ENCODE measurements around the gene ABHD10.

Gene ABHD10

DNA sequence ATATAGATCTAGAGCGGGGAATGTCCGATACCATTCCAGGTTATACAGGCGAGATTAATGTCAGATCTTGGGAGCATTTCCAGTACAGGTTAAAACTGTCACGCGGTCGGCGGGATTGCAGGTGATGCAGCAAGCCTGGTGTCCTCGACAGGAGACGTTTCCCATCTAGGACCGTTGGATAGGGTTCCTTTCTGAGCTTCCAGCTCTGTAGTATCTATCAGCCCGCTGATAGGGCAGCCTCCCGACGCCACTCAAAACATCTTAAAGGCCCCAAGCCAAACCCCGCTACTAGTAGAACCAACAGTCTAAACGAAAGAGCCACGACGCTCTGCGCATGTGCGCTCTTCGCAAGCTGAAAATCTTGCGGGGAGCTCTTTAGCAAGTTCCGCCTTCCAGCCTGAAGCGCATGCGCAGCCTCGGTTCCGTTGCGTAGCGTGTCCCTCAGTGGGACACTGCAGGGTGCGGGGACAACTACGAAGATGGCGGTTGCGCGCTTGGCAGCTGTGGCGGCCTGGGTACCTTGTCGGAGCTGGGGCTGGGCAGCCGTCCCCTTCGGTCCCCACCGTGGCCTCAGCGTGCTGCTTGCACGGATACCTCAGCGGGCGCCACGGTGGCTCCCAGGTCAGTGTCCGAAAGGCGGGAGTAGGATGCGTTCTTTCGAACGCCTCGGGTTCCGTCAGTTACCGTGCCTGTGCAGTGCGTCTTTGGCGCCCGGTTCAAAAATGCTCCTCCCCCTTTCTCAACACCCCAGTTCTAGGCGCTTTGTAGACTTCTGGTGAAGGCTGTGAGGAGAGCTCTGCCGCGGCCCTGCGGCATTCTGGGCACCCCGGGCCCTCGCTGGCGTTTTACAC, at the start of gene ABHD10:
ABHD10 (plus strand) TSS at position 444 of the 851 bp plus-strand sequence; CDS start at position 480, 36 bp downstream.
- DNase-seq = peak; percentile 99

DNA sequence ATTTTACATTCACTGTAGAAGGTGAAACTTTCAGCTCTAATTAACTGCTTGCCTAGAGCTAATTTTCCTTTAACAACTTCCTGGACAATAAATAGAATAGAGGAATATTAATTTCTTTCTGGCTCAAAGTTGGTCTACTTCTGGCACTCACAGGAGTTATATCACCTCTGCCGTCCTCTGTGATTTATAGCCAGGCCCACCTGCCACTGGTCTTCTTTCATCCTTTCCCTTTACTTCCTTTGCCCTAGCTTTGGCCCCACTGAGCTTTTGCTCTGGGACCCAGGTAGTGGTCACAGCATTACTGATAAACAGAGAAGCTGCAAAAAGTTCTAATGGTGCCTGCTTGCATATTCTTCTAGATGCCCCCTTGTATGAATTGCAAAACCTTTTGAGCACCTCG, 49.3 kb upstream of the ABHD10 start:
- DNase-seq = no peak

DNA sequence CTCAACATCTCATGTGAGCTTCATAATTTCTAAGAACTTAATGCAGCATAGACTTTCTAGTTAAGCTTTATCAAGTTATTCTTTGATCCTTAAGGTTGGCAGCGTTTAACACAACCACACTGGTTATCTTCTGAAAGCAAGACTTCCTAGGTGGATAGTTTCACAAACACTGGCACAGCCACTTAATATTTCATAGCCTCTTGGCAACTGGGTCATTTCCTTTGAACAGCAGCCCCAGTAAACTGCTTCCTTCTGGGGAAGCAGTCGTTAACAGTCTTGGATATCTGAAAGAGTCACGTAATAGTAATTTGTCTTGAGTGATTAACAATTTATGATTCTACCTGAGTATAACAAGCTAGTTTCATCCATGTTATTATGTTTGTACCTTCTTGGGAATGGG, 45.9 kb upstream of the ABHD10 start:
- DNase-seq = no peak

DNA sequence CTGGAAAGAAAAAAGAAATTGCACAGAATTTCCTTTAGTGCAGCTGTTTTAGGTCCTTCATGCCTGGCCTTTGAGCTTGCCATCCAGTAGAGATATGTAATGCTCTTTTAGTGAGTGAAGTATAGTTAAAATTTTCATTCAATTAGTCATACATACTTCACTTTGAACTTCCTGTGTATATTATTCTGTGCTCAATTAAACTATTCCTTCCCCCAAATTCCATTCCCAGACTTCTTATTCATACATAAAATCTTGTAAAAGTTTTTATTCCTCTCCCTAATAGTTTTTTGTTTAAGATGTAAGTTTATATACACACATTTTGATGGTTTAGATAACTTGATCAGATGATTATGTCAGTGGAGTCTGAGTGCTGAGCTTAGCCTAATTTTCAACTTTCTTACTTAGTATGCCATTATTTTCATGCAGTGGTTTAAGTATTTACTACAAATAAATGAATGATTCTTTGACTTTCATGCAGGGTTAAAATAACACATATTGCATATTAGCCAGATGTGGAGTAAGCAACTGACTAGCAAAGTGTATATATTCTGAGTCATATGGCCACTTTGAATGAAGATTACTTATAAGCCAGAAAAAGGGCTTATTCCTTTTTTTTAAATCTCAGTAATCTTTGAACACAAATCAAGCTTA, 42.5 kb upstream of the ABHD10 start:
- no peak for DNase-seq

DNA sequence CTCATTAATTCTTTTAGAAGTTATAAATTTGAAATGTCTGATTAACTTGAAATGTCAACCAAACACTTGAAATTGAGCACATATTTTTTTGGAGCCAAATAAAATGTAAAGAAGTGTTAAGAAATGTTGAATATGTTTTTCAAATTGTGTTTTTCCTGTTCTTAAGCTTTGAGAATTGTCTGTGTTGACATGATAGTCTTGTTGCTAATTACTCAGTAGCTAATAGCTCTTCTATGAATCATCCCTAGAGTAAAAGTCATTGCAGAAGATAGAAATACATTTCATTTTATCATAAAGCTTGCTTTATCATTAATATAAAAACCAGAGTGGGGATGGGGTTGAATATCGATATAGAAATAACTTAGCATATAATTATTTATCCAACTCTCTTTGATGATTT, 41.9 kb upstream of the ABHD10 start:
- DNase-seq = no peak

DNA sequence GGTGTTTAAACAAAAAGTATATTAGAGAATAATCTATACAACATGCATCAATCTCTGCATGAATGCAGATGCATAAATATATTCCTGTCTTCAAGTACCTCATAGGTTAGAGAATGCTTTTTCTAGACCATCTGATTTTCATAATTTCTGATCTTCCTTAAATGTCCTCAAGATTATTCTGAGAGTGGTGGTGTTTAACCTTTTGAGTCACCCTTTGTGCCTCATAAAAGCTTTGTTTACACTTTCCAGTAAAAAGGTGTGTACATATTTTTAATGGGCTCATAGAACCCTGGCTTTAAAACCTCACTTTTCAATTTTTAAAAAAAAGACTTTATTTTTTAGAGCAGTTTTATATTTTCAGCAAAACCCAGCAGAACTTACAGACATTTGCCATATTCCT, 41.0 kb upstream of the ABHD10 start:
- DNase-seq = no peak

DNA sequence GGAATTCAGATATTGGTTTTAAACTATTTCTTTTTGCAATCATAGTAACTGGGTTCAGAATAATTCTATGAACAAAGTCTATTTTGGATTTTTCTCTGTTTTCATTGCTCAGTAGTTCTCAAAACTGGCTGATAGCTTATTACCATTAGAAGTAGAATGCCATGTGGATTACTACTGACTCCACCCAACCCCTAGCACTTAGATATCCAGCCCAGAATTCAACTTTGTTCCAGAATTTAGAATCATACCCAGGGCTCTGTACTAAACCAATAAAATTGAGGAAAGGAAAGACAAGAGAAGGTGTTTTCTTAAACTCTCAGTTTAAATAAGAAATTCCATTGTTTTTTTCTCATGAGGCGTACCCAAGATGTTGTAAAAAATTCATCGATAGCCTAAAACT, 39.0 kb upstream of the ABHD10 start:
- DNase-seq = no peak

DNA sequence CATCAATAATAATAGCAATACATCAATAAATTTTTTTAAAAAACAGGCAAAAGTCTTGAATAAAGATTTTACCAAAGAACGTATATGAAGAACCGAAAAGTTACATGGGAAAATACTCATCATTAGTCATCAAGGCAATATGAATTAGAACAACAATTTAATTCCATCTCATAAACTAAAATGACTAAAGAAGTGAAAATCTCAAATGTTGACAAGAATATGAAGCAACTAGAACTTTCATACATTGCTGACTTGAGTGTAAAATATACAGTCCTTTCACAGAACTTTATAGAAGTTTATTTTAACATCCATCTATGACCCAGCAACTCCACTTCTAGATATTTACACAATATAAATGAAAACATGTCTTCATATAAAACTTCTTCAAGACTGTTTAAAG, 35.3 kb upstream of the ABHD10 start:
- DNase-seq = no peak

DNA sequence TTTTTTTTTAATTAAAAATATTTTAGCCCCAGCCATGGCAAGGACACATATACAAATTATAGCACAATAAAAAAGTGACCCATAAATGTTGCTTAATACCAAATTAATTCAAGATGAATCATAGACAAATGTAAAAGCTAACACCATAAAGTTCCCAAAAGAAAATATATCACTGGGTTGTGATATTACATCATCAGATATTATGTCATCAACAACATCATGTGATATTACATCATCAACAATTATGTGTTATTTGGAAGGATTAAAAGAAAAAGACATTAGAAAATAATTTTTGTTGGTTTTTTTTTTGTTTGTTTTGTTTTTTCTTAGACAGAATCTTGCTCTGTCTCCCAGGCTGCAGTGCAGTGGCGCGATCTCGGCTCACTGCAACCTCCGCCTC, 34.5 kb upstream of the ABHD10 start:
- no peak for DNase-seq

DNA sequence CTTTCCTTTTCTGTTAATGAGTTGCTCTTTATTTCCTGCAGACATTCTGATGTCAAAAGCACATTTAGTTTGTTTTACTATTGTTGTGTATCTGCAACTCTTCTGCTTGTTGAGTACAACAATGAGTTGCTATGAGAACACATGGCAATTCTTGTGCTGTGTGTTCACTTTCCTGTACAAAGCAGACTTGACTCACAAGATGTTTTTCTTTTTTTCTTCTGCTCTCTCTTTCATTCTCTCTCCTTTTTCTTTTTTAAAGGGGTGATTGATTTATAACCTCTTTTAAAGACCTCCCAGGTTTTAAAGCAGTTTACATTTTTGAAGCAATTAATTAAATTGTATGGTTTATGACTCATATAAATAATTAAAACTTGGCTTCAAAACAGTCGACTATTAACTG, 31.6 kb upstream of the ABHD10 start:
- no peak for DNase-seq

DNA sequence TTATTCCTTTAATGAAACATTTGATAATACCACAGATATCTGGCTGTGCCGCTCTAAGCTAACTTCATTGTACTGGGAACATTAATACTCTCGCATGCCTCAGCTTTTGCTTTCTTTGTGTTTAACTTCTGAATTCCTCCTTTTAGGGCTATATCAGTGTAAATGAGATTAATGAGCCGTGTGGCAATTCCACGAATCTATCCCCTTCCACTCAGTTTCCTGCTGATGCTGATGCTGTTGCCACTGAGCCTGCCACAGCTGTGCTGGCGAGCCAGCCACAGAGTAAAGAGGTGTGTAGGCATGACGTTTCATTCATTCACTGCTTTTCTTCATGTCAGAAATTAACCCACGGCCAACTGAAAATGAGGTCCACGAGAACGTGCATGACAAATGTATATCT, 30.0 kb upstream of the ABHD10 start:
- DNase-seq = no peak

DNA sequence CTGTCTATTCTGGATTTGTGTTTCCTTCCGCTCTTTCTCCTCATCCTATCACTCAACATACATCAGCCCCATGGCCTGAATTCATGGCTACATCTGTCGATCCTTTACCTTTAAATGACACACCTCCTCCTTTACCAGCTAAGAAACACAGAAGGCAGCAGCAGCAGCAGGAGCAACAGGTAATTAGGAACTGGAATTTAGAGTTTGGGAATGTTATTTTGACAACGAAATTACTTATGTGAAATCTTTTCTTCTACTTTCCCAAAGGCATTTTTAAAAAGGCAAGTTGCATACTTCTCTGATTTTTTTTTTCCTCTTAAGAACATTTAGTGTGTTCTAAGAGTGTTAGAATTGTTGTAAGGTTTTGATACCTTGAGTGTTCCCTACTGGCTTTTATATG, 29.1 kb upstream of the ABHD10 start:
- no peak for DNase-seq

DNA sequence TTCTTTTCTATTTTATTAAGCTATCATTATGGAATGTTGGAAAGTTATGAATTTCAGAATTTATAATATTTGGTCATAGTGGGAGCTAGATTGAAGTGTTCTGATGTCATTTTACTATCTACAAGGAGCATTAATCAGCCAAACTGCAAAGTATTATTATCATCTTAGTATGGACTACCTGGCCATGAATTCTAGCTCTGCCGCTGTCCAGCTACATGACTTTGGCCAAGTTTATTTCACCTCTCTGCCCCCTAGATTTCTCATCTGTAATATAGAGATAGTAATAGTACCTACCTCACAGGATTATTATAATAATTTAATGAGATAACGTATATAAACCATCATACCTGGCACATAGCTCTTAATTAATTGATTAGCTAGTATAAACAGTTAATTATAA, 27.8 kb upstream of the ABHD10 start:
- DNase-seq = no peak

DNA sequence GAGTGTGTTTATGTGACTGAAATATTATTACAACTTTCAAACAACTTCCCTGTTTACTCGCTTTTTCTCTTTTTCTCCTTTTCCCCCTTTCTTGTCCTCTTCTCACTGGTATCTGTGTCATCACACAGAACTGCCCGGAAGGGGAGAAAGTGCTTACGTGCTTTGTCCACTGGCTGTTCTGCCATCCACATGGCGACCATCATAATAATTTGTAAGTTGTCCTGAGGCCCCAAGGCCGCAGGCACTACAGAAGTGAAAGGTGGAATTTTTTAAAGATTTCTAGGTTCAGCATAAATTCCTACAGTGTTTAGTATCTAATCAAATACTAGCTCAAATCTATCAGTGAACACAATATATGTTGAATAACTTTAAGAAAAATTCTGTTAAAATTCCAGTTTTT, 26.7 kb upstream of the ABHD10 start:
- DNase-seq = no peak

DNA sequence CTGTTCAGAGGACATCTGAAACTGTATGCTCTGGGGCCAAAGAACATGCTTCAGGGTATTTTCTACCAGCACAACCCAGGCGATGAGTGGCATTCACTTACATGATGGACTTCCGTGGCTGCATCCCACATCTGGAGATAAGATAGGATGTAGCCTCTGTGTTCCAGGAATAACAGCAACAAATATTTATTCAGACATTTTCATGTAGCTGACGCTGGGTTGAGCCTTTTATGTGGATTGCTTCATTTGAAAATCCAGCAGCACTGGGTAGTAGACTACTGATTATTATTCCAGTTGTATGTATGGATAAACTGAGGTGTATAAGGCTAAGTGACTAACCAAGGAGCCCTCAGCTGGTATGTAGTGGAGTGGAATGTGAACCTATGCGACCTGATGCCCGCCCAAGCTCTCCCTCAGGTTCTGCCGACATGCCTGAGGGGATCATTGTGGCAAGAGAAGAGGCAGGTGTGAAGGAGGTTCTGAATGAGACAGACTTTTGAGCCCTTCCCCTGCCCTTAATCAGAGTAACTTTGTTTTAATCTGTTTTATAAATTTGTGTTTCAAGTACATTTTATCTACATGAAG, 25.9 kb upstream of the ABHD10 start:
- no peak for DNase-seq

DNA sequence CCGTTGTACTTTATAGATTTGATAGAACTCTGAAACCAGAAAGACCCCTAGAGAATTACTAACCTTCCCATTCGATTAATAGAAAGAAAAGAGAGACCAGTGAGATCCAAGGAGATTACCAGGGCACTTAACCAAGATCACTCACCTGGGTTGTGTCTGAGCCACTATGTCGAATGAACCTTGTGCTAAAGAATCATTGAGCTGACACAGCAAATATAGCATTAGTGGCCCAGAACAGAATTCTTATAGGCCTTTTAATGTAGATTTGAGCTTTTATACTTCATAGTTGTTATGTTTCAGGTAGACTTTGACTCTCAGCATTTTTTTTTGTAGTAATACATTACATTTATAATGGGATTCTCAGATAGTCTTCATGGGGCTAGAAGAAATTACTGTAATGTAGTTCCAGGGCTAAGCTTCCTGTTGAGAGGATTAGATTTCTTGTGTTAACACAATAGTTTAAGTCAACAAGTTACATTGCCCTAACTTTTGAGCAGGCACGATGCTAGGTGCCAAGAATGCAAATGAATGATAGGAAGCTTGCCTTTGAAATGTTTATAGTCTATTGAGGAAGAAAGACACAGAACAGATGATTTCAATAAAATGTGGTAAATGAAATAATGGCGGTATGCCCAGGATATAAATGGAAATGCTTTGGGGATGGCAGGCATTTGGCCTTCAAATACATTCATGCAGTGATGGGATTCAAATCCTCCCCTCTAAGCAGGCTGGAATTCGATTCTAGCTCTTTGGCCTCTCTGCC, 24.4 kb upstream of the ABHD10 start:
- no peak for DNase-seq

DNA sequence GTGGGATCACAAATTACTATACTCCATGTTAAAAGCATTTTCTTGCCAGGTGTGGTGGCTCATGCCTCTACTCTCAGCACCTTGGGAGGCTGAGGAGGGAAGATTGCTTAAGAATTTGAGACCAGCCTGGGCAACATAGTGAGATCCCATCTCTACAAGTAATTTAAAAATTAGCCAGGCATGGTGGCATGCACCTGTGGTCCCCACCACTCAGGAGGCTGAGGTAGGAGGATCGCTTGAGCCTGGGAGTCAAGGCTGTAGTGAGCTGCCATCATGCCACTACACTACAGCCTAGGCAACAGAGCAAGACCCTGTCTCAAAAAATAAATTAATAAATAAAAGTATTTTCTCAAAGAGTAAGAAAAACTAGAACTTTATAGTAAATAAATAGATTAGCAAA, 22.9 kb upstream of the ABHD10 start:
- DNase-seq = no peak

DNA sequence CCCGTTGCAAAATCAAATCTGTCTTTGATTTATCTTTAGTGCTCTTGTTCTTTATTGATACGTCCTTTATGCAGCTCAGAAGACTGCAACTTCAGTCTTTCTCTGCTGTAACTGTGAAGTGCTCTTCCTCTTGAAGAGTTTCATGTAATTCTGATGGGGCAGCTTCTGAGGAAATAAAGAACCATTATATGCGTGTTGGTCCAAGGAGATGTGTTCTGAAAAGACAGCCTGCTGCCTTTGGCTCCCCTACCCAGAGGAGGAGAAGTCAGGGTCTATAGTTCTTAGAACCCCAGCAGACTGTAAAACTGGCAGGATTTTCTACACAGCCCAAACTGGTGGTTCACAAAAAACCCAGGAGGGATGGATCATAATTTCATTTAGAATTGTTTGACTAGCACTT, 22.4 kb upstream of the ABHD10 start:
- DNase-seq = no peak

DNA sequence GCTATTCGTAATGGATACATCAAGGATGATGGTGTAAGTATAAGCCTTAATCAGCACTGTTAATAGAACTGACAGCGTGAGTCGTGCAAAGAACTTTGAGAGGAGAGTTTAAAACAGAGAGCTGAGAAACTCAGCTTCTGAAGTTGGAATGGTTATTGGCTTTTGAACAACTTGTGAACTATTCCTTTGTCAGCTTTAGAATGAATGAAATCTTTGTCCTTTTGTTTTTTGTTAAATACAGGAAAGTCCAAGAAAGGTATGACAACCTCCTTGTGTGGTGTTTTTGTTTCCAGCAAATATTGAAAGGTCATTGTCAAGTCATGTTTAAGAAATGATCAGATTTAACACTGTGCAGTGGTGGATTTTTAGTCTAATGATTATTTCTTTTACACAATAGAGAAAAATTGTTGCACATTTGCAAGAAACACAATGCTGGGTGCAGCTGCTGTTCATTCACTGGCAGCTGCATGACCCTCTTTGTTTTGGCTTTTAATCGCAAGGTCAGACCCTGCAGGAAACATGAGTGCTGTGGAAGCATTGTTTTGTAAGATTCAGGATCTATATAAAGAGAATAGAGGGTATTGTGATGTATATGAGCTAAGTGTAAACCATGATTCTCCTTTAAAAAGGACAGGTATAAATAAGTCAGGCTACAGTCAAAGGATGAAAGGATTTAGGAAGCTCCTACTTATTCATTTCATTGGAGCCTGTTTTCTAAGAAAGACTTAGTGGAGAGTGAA, 21.7 kb upstream of the ABHD10 start:
- no peak for DNase-seq

DNA sequence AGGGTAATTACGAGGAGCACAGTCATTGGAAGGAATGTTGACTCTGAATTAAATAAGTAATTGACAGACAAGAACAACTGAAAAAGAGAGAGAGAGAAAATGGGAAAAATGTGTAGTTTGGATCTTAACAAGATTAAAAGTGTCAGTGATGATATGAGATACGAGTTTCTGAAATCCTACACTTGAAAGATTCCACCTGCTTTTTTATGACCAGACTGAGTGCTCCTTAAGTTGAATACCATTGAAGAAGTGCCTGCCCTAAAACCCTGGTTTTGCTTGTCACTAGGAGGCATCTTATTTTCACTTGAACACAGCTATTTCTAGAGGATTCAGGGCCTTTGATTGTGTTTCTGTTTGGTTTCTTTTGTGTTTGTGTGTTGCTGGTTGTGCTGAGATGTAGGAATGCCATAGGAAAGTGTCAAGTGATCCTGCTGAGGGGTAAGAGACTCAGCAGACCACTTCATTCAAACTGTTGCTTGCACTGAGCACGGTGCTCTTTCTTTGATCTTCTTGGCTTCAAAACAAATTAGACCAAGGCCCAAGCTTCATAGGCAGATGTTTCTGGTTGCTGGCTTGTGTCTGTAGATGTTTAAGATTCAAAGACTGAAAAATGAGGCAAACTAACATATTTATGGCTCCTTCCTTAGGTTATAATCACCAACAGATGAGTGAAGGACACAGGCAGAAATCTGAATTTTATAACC, 17.2 kb upstream of the ABHD10 start:
- DNase-seq = no peak

DNA sequence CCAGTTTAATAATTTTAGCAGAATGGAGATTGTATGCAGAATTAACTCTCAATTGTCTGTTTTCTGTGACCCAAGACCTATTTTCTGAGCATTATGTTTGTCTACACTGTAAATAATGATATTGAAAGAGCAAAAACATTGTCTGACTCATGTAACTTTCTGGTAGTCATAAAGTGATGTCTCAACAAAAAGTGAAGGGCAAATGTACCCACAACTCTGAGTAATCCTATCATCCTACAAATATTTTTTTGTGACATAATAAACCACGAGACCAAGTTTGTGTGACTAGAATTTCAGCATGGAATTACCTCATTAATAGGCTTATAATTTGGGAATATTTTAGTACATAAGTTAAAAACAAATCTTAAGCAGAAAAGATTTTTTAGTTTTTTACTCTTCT, 15.4 kb upstream of the ABHD10 start:
- DNase-seq = no peak

DNA sequence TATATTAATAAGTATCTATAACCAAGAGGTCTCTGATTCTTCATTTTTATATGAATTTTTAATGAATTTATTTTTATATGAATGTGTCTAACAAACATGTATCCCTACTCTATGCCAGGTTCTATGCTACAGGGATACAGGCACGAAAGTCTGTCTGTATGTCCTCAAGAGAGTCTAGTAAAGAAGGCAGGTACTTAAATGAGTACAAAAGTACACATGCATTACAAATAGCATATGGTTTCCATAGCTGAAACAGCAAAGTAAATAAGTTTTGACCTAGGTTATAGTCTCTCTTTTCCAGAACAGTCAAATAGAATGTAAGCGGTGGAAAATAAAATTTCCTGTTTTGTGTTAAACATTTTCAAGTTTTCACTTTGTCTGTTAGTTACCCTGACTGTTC, 13.3 kb upstream of the ABHD10 start:
- no peak for DNase-seq

Measured in activated CD4-positive, alpha-beta T cell treated with anti-CD3 and anti-CD28 coated beads for 48 hours (primary cell).